AG09309 (cell line): ENCODE results near the gene AGRN.
"Not testable (repeated sequence)": the region's sequence is repeated elsewhere in the genome, so short reads cannot be mapped to it uniquely, and the experiment has no call there.

Experiments used
- DNase-seq: peaks from one replicate; pipeline ENCODE4 v3.0.0-alpha.2; 2010; ENCODE audit warnings: low read depth
- H3K4me3 ChIP-seq: 2 replicates; pipeline ENCODE4 v1.5.1; 2011; ENCODE audit warnings: mild to moderate bottlenecking, low read depth, low read length, moderate library complexity; ENCODE audit not compliant: control insufficient read depth
- CTCF ChIP-seq: IDR thresholded peaks from 2 replicates; pipeline ENCODE4 v1.5.1; 2011; ENCODE audit warnings: mild to moderate bottlenecking, low read depth, low read length, inconsistent platforms; ENCODE audit not compliant: insufficient read depth, control insufficient read depth; ENCODE audit errors: missing control alignments

Gene AGRN

DNA sequence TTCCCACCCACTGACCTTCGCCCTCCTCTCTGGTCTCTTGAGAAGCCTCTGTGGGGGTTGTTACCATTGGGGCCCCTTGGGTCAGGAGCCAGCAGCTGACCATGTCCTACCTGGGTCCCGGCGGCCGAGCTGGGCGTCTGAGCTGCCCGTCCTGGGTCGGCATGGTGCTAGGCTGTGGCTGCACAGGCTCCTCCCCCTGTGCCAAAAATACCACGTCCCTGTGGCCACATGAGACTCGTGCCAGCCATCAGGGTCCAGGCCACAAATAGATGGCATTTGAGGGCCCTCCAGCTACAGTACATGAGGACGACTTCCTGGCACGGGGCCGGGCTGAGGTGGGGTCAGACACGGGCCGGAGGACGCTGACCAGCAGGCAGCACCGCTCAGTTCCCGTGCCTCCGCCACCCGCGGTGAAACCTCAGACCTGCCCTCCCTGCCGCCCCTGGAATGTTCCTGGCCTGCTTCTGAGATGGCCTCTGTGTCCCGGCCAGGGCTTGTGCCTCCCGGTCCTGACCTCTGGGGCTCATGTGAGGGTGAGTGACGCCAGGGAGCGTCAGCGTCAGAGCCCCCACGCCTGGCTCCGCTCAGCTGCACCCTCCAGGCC, 37.9 kb upstream of the AGRN start, which contains the start of gene PERM1:
PERM1 (minus strand) TSS at position 139 of the 604 bp plus-strand sequence. CDS start 1,064 bp downstream, outside the sequence.
- TF ChIP-seq CTCF, result no peak

GRCh38 chr1:982765-983436, 37.0 kb upstream of the AGRN start:
- no peak for DNase-seq
- H3K4me3 ChIP-seq, result no peak overlapping the region
- TF ChIP-seq CTCF, result no peak

More for the DNA sequence above, 37.9 kb upstream of the AGRN start, which contains the start of gene PERM1:
- no peak within 1 kb of the TSS for H3K4me3 ChIP-seq
- DNase-seq, result no peak

GRCh38 chr1:983798-984475, 36.0 kb upstream of the AGRN start:
- DNase-seq, result no peak
- TF ChIP-seq CTCF, result peak; percentile 83
- H3K4me3 ChIP-seq, result peak overlapping the region; percentile 19; the same call in 1 of the 2 replicates

GRCh38 chr1:984476-984814, 35.5 kb upstream of the AGRN start:
- DNase-seq, result no peak
- peak overlapping the region; percentile 19; the same call in 1 of the 2 replicates for H3K4me3 ChIP-seq
- no peak for TF ChIP-seq CTCF

DNA sequence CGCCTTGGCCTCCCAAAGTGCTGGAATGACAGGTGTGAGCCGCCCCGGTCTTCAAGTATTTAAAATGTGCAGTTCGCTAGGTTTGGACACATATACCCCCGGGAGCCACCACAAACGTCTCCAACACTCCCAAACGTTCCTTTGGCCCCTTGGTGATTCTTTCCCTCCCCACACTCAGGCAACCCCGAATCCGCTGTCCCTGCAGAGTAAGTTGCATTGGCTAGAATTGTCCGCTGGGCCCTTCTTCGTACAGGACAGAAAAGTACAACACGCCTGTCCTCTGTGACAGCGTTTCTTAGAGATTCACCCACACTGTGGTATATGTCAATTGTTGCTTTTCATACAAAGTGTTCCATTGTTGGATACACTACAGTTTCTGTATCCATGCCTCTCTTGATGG, 34.8 kb upstream of the AGRN start:
- no peak for DNase-seq
- no peak for TF ChIP-seq CTCF
- no peak overlapping the region for H3K4me3 ChIP-seq

GRCh38 chr1:988061-988460, 31.9 kb upstream of the AGRN start:
- DNase-seq, H3K4me3 ChIP-seq: not testable (repeated sequence)

- H3K4me3 ChIP-seq, DNase-seq: not testable (repeated sequence)
Measured at GRCh38 chr1:991275-991674, 28.6 kb upstream of the AGRN start.
